H9 (cell line): ENCODE results near the gene FAM171A1. TPM values are rescaled to one million over a fixed set of nuclear protein-coding genes. Genes with fewer than 3 reads are reported as not detected.

ENCODE experiments used
- DNase-seq: peaks from one replicate; pipeline ENCODE4 v3.0.0-alpha.2; 2017
- H2AFZ ChIP-seq: one replicate; pipeline ENCODE4 v1.6.1; 2013; ENCODE audit warnings: mild to moderate bottlenecking, low read length, control low read depth, moderate library complexity
- H2AK5ac ChIP-seq: 2 replicates; pipeline ENCODE4 v1.6.1; 2013; ENCODE audit warnings: low read length, control low read depth, mixed read lengths; ENCODE audit not compliant: insufficient read length
- H2BK120ac ChIP-seq: one replicate; pipeline ENCODE4 v1.6.1; 2013; ENCODE audit warnings: low read depth, mild to moderate bottlenecking, low read length, control low read depth, inconsistent platforms; ENCODE audit not compliant: poor library complexity, severe bottlenecking
- H2BK12ac ChIP-seq: 2 replicates; pipeline ENCODE4 v1.6.1; 2013; ENCODE audit warnings: low read length, control low read depth, mixed read lengths, low read depth; ENCODE audit not compliant: insufficient read length
- H2BK15ac ChIP-seq: 2 replicates; pipeline ENCODE4 v1.6.1; 2013; ENCODE audit warnings: low read depth, low read length, control low read depth
- H2BK20ac ChIP-seq: one replicate; pipeline ENCODE4 v1.6.1; 2013; ENCODE audit warnings: low read depth, mild to moderate bottlenecking, low read length, control low read depth, inconsistent platforms; ENCODE audit not compliant: poor library complexity, severe bottlenecking
- H2BK5ac ChIP-seq: 2 replicates; pipeline ENCODE4 v1.6.1; 2013; ENCODE audit warnings: low read length, control low read depth, mixed read lengths; ENCODE audit not compliant: insufficient read length
- H3K14ac ChIP-seq: 2 replicates; pipeline ENCODE4 v1.6.1; 2013; ENCODE audit warnings: low read length, control low read depth; ENCODE audit not compliant: insufficient read depth
- H3K18ac ChIP-seq: 2 replicates; pipeline ENCODE4 v1.6.1; 2013; ENCODE audit warnings: low read depth, mild to moderate bottlenecking, mixed read lengths, low read length, control low read depth; ENCODE audit not compliant: insufficient read length
- H3K23ac ChIP-seq: 2 replicates; pipeline ENCODE4 v1.6.1; 2013; ENCODE audit warnings: low read length, control low read depth, mixed read lengths, low read depth; ENCODE audit not compliant: insufficient read length
- H3K23me2 ChIP-seq: 2 replicates; pipeline ENCODE4 v1.6.1; 2013; ENCODE audit warnings: low read depth, mild to moderate bottlenecking, mixed read lengths, low read length, control low read depth; ENCODE audit not compliant: insufficient read length, poor library complexity, severe bottlenecking
- H3K27ac ChIP-seq: 2 replicates; pipeline ENCODE4 v1.5.1; 2013; ENCODE audit warnings: low read length, control low read depth, mixed read lengths, low read depth; ENCODE audit not compliant: insufficient read length
- H3K27me3 ChIP-seq: 2 replicates; pipeline ENCODE4 v1.6.1; 2013; ENCODE audit warnings: low read length, control low read depth, inconsistent platforms; ENCODE audit not compliant: insufficient read depth
- H3K4ac ChIP-seq: 2 replicates; pipeline ENCODE4 v1.6.1; 2013; ENCODE audit warnings: low read depth, mild to moderate bottlenecking, control low read depth, inconsistent platforms, low read length, moderate library complexity
- H3K4me1 ChIP-seq: 2 replicates; pipeline ENCODE4 v1.6.1; 2013; ENCODE audit warnings: low read length, control low read depth, inconsistent platforms; ENCODE audit not compliant: insufficient read depth
- H3K4me2 ChIP-seq: 2 replicates; pipeline ENCODE4 v1.6.1; 2013; ENCODE audit warnings: low read length, control low read depth, mixed read lengths; ENCODE audit not compliant: insufficient read length, insufficient read depth
- H3K56ac ChIP-seq: 2 replicates; pipeline ENCODE4 v1.6.1; 2013; ENCODE audit warnings: low read depth, mild to moderate bottlenecking, mixed read lengths, low read length, control low read depth; ENCODE audit not compliant: insufficient read length
- H3K79me1 ChIP-seq: 2 replicates; pipeline ENCODE4 v1.6.1; 2013; ENCODE audit warnings: low read depth, mild to moderate bottlenecking, moderate library complexity, low read length, control low read depth, inconsistent platforms; ENCODE audit not compliant: insufficient read depth, poor library complexity, severe bottlenecking
- H3K79me2 ChIP-seq: 2 replicates; pipeline ENCODE4 v1.6.1; 2013; ENCODE audit warnings: low read length, control low read depth, inconsistent platforms; ENCODE audit not compliant: insufficient read depth
- H3K9ac ChIP-seq: 2 replicates; pipeline ENCODE4 v1.6.1; 2013; ENCODE audit warnings: low read length, control low read depth, mixed read lengths; ENCODE audit not compliant: insufficient read length; ENCODE audit errors: extremely low read depth
- H3K9me3 ChIP-seq: one replicate; pipeline ENCODE4 v1.6.1; 2013; ENCODE audit warnings: low read depth, low read length, inconsistent platforms; ENCODE audit not compliant: control insufficient read depth
- H3T11ph ChIP-seq: one replicate; pipeline ENCODE4 v1.6.1; 2013; ENCODE audit warnings: mild to moderate bottlenecking, low read length, control low read depth, inconsistent platforms
- H4K20me1 ChIP-seq: one replicate; pipeline ENCODE4 v1.6.1; 2013; ENCODE audit not compliant: control insufficient read depth, insufficient read length, insufficient read depth
- H4K5ac ChIP-seq: 2 replicates; pipeline ENCODE4 v1.6.1; 2013; ENCODE audit warnings: low read depth, mild to moderate bottlenecking, mixed read lengths, low read length, control low read depth; ENCODE audit not compliant: insufficient read length
- H4K8ac ChIP-seq: replicated peaks from 2 replicates; pipeline ENCODE4 v1.6.1; 2013; ENCODE audit warnings: low read length, control low read depth, mixed read lengths, low read depth; ENCODE audit not compliant: insufficient read length
- H4K91ac ChIP-seq: 2 replicates; pipeline ENCODE4 v1.6.1; 2013; ENCODE audit warnings: low read depth, mild to moderate bottlenecking, moderate library complexity, mixed read lengths, low read length, control low read depth; ENCODE audit not compliant: insufficient read length
- H3K27ac Mint-ChIP-seq, 3 experiments: 2 replicates in 2 of 3; 3 replicates in 1 of 3; pipeline ENCODE4 v1.8.0; 2020 to 2021; ENCODE audit warnings: mixed read lengths in 3 of 3, mild to moderate bottlenecking in 1 of 3, moderate library complexity in 1 of 3
- H3K27me3 Mint-ChIP-seq: 2 replicates; pipeline ENCODE4 v1.8.0; 2021; ENCODE audit warnings: low read depth, mild to moderate bottlenecking, moderate library complexity, mixed read lengths
- H3K36me3 Mint-ChIP-seq, 3 experiments: 2 replicates in 2 of 3; 3 replicates in 1 of 3; pipeline ENCODE4 v1.8.0; 2020 to 2021; ENCODE audit warnings: low read depth in 3 of 3, mixed read lengths in 3 of 3; ENCODE audit not compliant: insufficient read depth in 1 of 3
- H3K4me1 Mint-ChIP-seq, 2 experiments: 2 replicates each; pipeline ENCODE4 v1.8.0; 2020; ENCODE audit warnings: mixed read lengths in 2 of 2
- H3K4me3 Mint-ChIP-seq, 2 experiments: 2 replicates in 1 of 2; 3 replicates in 1 of 2; pipeline ENCODE4 v1.8.0; 2020 to 2021; ENCODE audit warnings: mild to moderate bottlenecking in 2 of 2, mixed read lengths in 2 of 2, moderate library complexity in 1 of 2
- H3K9me3 Mint-ChIP-seq, 2 experiments: 2 replicates in 1 of 2; 3 replicates in 1 of 2; pipeline ENCODE4 v1.8.0; 2020; ENCODE audit warnings: mild to moderate bottlenecking in 2 of 2, mixed read lengths in 2 of 2, moderate library complexity in 1 of 2
- CTCF ChIP-seq: fragments of 200-600 bp; sonication (generic); conservative IDR thresholded peaks from 3 replicates; pipeline ENCODE4 v1.8.0; 2021; ENCODE audit warnings: antibody characterized with exemption, mild to moderate bottlenecking
- WGBS: extraction: QIAGEN DNeasy Blood & Tissue Kit; methylation state at CpG from one replicate; pipeline ENCODE4 v1.1.7; 2013; ENCODE audit warnings: missing lambda C conversion rate, low lambda C conversion rate, mixed read lengths; ENCODE audit not compliant: insufficient read length; ENCODE audit errors: extremely low coverage; 5-methylcytosine and 5-hydroxymethylcytosine counted together
- total RNA-seq: library from RNA; stranded (reverse); gene quantifications from 2 replicates; pipeline ENCODE4 v1.2.1, GENCODE V29; 2021

FAM171A1 gene
- total RNA-seq, 1 experiment from 2014 or later = 37.4 TPM

GRCh38 chr10:15313843-15314242, 57.2 kb downstream of the FAM171A1 start:
- H3K79me1 ChIP-seq = no peaks in the 10 kb centered on the region

More at GRCh38 chr10:15313843-15314242, 57.2 kb downstream of the FAM171A1 start:
- no peak overlapping the region for H3K27ac ChIP-seq
- no peak overlapping the region for H3K4me2 ChIP-seq
- H4K20me1 ChIP-seq = no peaks in the 10 kb centered on the region
- Mint-ChIP-seq H3K4me3 (no peak overlapping the region), H3K9me3 (no peaks in the 10 kb centered on the region; a peak in 1 of 5 replicates), H3K36me3 (no peaks in the 10 kb centered on the region; a peak in 1 of 7 replicates), H3K27me3 (no peaks in the 10 kb centered on the region), H3K4me1 (peaks cover 48 to 63% of the 10 kb centered on the region in 2 experiments), H3K27ac (peak overlapping the region; percentile 2 to 71 (median 27); a peak in 3 of 7 replicates)
- no peak overlapping the region for H3K14ac ChIP-seq
- no peak overlapping the region for H2BK20ac ChIP-seq
- H4K5ac ChIP-seq = no peak overlapping the region
- H2BK12ac ChIP-seq = no peak overlapping the region
- no peak overlapping the region for H3K4ac ChIP-seq
- H3K79me2 ChIP-seq = no peaks in the 10 kb centered on the region
- no peak overlapping the region for H3T11ph ChIP-seq
- no peak overlapping the region for H3K56ac ChIP-seq
- no peak overlapping the region for H3K18ac ChIP-seq
- no peak overlapping the region for H4K91ac ChIP-seq
- H3K9me3 ChIP-seq = no peaks in the 10 kb centered on the region
- no peak overlapping the region for H2AFZ ChIP-seq
- no peaks in the 10 kb centered on the region for H3K23me2 ChIP-seq
- no peaks in the 10 kb centered on the region for H3K27me3 ChIP-seq
- no peak for TF ChIP-seq CTCF
- H2BK5ac ChIP-seq = no peak overlapping the region
- no peak overlapping the region for H2AK5ac ChIP-seq
- no peak overlapping the region for H2BK120ac ChIP-seq
- no peak overlapping the region for H3K23ac ChIP-seq
- DNase-seq = no peak
- WGBS = no CpG with 5 or more reads among the region's 13 CpGs
- no peak overlapping the region for H2BK15ac ChIP-seq
- H4K8ac ChIP-seq = no peak overlapping the region
- H3K9ac ChIP-seq = no peak overlapping the region
- peaks cover 2% of the 10 kb centered on the region; the same call in 1 of the 2 replicates for H3K4me1 ChIP-seq
